HG03571 (cell line): Measurements from ENCODE around the gene TMCO4.
"Not testable (repeated sequence)": the region's sequence is repeated elsewhere in the genome, so short reads cannot be mapped to it uniquely, and the experiment has no call there.

Source experiments
- ATAC-seq: cut with Tn5 transposase; IDR thresholded peaks from one replicate; pipeline ENCODE4 v1.9.1; 2021; ENCODE audit not compliant: unreplicated experiment

Gene TMCO4

DNA sequence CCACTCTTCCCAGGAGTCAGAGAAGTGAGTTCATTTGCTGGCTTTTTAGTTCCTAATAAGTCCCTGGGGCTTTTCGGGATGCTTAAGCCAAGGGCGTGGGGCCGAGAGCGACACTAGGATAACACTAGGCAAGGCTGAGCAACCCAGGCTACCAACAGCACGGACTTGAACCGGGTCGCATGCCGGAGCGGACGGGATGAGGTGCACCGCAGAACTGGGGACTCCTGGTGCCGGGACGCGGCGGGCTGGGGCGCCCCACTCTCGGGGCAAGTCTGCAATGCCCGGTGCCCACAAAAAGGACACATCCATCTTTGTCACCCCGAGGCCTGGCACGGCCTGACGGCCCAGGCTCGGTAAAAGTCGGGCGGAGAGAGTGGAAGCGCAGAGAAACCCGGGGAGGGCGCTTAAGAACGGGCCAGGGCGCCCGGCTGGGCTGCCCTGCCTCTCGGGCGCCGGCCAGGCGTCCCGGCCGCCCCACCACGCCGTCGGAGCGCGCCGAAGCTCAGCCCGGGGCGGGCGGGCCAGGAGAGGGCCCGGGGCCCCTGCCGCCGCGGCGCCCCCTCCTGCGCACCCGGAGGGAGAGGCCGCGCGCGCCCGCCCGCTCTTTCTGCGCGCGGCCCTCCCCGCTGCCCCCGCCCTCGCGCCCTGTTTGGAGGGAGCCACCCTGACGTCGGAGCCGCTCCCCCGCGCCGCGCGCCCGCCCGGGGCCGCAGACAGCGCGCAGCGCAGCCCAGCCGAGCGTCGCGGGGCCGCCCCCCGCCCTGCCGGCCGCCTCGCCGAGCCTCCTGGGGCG, 155.9 kb downstream of the TMCO4 start, which contains the start of gene NBL1:
Gene NBL1, plus strand, starts transcription at position 710 of the 793 bp plus-strand sequence. CDS start 10,720 bp downstream, outside the sequence.
- peak; percentile 54 for ATAC-seq

GRCh38 chr1:19643121-19643520, 156.6 kb downstream of the TMCO4 start:
- ATAC-seq: no peak

GRCh38 chr1:19640363-19641316, 159.1 kb downstream of the TMCO4 start:
- no peak for ATAC-seq

DNA sequence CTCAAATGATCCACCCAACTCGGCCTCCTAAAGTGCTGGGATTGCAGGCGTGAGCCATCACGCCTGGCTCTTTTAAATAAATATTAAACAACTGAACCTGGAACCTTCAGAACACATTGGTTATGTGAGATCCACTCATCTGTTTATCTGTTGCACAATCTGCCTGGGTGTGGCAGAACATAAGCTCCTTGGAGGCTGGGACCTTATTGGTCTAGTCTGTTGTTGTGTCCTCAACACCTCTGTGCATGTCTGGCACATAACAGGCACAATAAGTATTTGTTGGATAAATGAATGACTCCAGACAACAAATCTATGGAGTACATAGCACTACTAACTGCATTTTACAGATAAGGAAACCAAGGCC, 159.7 kb downstream of the TMCO4 start:
- ATAC-seq: no peak

DNA sequence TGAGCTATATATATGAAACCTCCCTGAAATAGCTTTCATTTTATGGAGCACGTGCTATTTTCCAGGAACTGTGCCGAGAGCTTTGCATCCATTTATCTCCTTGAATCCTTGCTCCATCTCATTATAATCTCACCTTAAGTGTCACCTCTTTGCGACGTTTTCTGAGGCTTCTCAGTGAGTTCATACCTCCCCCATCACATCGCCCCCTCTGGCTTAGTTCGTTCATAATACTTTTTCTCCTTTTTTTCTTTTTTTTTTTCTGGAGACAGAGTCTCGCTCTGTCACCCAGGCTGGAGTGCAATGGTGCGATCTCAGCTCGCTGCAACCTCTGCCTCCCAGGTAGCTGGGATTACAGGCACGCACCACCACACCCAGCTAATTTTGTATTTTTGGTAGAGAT, 160.5 kb downstream of the TMCO4 start:
- not testable (repeated sequence) for ATAC-seq

- ATAC-seq: no peak
These were observed 162.1 kb downstream of the TMCO4 start for GRCh38 chr1:19637606-19638005.

- ATAC-seq: not testable (repeated sequence)
These were observed 163.0 kb downstream of the TMCO4 start for GRCh38 chr1:19636749-19637148.

- no peak for ATAC-seq
These were observed 163.7 kb downstream of the TMCO4 start for GRCh38 chr1:19636065-19636464.

DNA sequence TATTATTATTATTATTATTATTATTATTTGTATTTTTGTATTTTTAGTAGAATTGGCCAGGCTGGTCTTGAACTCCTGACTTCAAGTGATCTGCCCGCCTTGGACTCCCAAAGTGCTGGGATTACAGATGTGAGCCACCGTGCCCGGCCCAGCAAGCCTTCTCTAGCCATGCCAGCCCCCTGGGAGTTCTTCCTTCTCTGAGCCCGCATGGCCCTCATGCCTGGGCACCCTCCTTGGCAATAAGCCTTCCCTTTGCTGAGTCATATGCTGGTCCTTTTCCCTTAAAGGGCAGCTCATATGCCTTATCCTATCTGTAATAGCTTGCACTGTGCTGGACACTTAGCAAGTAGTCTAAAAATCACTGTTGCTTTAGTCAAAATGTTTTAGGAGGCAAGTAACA, 164.1 kb downstream of the TMCO4 start:
- no peak for ATAC-seq

- not testable (repeated sequence) for ATAC-seq
These were observed 164.7 kb downstream of the TMCO4 start for GRCh38 chr1:19635064-19635463.

DNA sequence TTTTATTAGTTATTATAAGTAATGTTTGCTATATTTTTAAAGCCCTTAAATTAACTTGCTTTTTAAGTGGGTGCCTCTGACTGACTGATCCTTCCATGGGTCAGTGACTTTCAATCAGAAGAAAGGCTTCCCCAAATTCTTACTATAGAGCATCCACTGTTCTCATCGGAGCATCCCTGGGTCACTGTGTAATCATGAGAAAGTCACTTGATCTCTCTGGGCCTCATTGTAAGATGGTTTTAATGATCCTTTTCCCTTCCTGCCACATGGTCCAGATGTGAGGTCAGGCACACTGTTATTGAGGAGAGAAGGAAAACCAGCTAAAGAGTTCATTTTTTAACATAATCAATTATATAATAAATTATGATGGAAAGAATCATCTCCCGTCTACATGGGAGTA, 166.6 kb downstream of the TMCO4 start:
- no peak for ATAC-seq
